ENCODE data around the gene HLA-DMA.

Gene HLA-DMA

GRCh38 chr6:32980488-32981038 lies 27.7 kb upstream of the HLA-DMA start:
- no peak for DNase-seq
- TF ChIP-seq POLR2A (IDR thresholded peaks at IDR 0.05; ENCODE audit: low read length) (no peak), GATA1 (IDR thresholded peaks at IDR 0.05; ENCODE audit: low read depth, low read length) (no peak)

- no peak for DNase-seq
- no peak for TF ChIP-seq POLR2A (IDR thresholded peaks at IDR 0.05; ENCODE audit: low read length)
- TF ChIP-seq GATA1 (IDR thresholded peaks at IDR 0.05; ENCODE audit: low read depth, low read length), result no peak
These were observed 27.0 kb upstream of the HLA-DMA start for GRCh38 chr6:32979720-32980487.

GRCh38 chr6:32977953-32978324 lies 25.0 kb upstream of the HLA-DMA start:
- DNase-seq, result no peak
- TF ChIP-seq POLR2A (IDR thresholded peaks at IDR 0.05; ENCODE audit: low read length) (no peak), GATA1 (IDR thresholded peaks at IDR 0.05; ENCODE audit: low read depth, low read length) (no peak)

- DNase-seq, result no peak
- TF ChIP-seq GATA1 (IDR thresholded peaks at IDR 0.05; ENCODE audit: low read depth, low read length) (no peak), POLR2A (IDR thresholded peaks at IDR 0.05; ENCODE audit: low read length) (no peak)
These were observed 24.5 kb upstream of the HLA-DMA start for GRCh38 chr6:32977272-32977952.

- DNase-seq, result no peak
These were observed 23.6 kb upstream of the HLA-DMA start for GRCh38 chr6:32976334-32977069.

GRCh38 chr6:32975886-32976285 lies 23.0 kb upstream of the HLA-DMA start:
- no peak for DNase-seq
- TF ChIP-seq POLR2A (IDR thresholded peaks at IDR 0.05; ENCODE audit: low read length) (no peak), GATA1 (IDR thresholded peaks at IDR 0.05; ENCODE audit: low read depth, low read length) (no peak)

More at GRCh38 chr6:32976334-32977069, 23.6 kb upstream of the HLA-DMA start:
- no peak for TF ChIP-seq POLR2A (IDR thresholded peaks at IDR 0.05; ENCODE audit: low read length)

- TF ChIP-seq POLR2A (IDR thresholded peaks at IDR 0.05; ENCODE audit: low read length), result no peak
- no peak for DNase-seq
These were observed 21.8 kb upstream of the HLA-DMA start for GRCh38 chr6:32974541-32975308.

- TF ChIP-seq POLR2A (IDR thresholded peaks at IDR 0.05; ENCODE audit: low read length) (no peak), GATA1 (IDR thresholded peaks at IDR 0.05; ENCODE audit: low read depth, low read length) (no peak)
- peak; percentile 63 to 65 for DNase-seq
These were observed 21.1 kb upstream of the HLA-DMA start for GRCh38 chr6:32974016-32974333.

GRCh38 chr6:32973144-32974015 lies 20.5 kb upstream of the HLA-DMA start:
- TF ChIP-seq POLR2A (IDR thresholded peaks at IDR 0.05; ENCODE audit: low read length) (no peak), GATA1 (IDR thresholded peaks at IDR 0.05; ENCODE audit: low read depth, low read length) (no peak)
- peak; percentile 69 to 79 for DNase-seq

GRCh38 chr6:32972353-32973143 lies 19.7 kb upstream of the HLA-DMA start:
- DNase-seq, result peak; percentile 72 to 82
- TF ChIP-seq GATA1 (IDR thresholded peaks at IDR 0.05; ENCODE audit: low read depth, low read length) (no peak), POLR2A (IDR thresholded peaks at IDR 0.05; ENCODE audit: low read length) (peak; percentile 80)

GRCh38 chr6:32971581-32972352 lies 18.9 kb upstream of the HLA-DMA start:
- TF ChIP-seq GATA1 (IDR thresholded peaks at IDR 0.05; ENCODE audit: low read depth, low read length) (no peak), POLR2A (IDR thresholded peaks at IDR 0.05; ENCODE audit: low read length) (peak; percentile 100)
- peak; percentile 100 for DNase-seq
